WTC11 (cell line): ENCODE data around the gene TMC7.

Experiments
- ATF3 ChIP-seq: sonication (generic); formaldehyde crosslinking; conservative IDR thresholded peaks from 2 replicates; pipeline ENCODE4 v1.8.1; 2022; ENCODE audit warnings: mild to moderate bottlenecking, missing genetic modification reagents
- NFE2L1 ChIP-seq: sonication (generic); formaldehyde crosslinking; IDR thresholded peaks from 2 replicates; pipeline ENCODE4 v1.8.1; 2023; ENCODE audit warnings: missing genetic modification reagents
- ZBTB21 ChIP-seq: sonication (generic); formaldehyde crosslinking; IDR thresholded peaks from 2 replicates; pipeline ENCODE4 v1.8.1; 2023; ENCODE audit warnings: mild to moderate bottlenecking, missing genetic modification reagents, borderline replicate concordance
- TF ChIP-seq, protein P1 (sequence below): fragments of 200-600 bp; IDR thresholded peaks from 2 replicates; pipeline ENCODE4 v1.8.0; 2022; ENCODE audit warnings: antibody characterized with exemption
- TF ChIP-seq, protein P2 (sequence below): sonication (generic); formaldehyde crosslinking; IDR thresholded peaks from 2 replicates; pipeline ENCODE4 v1.8.1; 2023; ENCODE audit warnings: mild to moderate bottlenecking, missing genetic modification reagents, moderate library complexity
- TF ChIP-seq, protein P3 (sequence below): sonication (generic); formaldehyde crosslinking; IDR thresholded peaks from 2 replicates; pipeline ENCODE4 v1.8.1; 2023; ENCODE audit warnings: mild to moderate bottlenecking, missing genetic modification reagents

DNA sequence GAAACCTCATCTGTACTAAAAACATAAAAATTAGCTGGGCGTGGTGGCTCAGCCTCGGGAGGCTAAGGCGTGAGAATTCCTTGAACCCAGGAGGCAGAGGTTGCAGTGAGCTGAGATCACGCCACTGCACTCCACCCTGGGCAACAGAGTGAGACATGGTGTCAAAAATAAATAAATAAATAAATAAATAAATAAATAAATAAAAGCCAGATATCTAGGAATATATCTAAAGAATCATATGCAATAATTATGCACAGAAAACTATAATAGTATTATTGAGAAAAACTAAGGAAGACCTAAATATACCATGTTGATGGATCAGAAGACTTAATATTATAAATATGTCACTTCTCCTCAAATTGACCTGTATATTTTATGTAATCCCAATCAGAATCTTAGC is 37.0 kb downstream of the TMC7 start:
- TF ChIP-seq, protein P1, sequence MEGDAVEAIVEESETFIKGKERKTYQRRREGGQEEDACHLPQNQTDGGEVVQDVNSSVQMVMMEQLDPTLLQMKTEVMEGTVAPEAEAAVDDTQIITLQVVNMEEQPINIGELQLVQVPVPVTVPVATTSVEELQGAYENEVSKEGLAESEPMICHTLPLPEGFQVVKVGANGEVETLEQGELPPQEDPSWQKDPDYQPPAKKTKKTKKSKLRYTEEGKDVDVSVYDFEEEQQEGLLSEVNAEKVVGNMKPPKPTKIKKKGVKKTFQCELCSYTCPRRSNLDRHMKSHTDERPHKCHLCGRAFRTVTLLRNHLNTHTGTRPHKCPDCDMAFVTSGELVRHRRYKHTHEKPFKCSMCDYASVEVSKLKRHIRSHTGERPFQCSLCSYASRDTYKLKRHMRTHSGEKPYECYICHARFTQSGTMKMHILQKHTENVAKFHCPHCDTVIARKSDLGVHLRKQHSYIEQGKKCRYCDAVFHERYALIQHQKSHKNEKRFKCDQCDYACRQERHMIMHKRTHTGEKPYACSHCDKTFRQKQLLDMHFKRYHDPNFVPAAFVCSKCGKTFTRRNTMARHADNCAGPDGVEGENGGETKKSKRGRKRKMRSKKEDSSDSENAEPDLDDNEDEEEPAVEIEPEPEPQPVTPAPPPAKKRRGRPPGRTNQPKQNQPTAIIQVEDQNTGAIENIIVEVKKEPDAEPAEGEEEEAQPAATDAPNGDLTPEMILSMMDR = no peak
- TF ChIP-seq ZBTB21 = no peak
- TF ChIP-seq NFE2L1 (CRISPR knock-in tag) = no peak
- TF ChIP-seq, protein P2, sequence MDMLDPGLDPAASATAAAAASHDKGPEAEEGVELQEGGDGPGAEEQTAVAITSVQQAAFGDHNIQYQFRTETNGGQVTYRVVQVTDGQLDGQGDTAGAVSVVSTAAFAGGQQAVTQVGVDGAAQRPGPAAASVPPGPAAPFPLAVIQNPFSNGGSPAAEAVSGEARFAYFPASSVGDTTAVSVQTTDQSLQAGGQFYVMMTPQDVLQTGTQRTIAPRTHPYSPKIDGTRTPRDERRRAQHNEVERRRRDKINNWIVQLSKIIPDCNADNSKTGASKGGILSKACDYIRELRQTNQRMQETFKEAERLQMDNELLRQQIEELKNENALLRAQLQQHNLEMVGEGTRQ = no peak
- TF ChIP-seq, protein P3, sequence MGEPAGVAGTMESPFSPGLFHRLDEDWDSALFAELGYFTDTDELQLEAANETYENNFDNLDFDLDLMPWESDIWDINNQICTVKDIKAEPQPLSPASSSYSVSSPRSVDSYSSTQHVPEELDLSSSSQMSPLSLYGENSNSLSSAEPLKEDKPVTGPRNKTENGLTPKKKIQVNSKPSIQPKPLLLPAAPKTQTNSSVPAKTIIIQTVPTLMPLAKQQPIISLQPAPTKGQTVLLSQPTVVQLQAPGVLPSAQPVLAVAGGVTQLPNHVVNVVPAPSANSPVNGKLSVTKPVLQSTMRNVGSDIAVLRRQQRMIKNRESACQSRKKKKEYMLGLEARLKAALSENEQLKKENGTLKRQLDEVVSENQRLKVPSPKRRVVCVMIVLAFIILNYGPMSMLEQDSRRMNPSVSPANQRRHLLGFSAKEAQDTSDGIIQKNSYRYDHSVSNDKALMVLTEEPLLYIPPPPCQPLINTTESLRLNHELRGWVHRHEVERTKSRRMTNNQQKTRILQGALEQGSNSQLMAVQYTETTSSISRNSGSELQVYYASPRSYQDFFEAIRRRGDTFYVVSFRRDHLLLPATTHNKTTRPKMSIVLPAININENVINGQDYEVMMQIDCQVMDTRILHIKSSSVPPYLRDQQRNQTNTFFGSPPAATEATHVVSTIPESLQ = no peak
- TF ChIP-seq ATF3 (CRISPR knock-in tag) = no peak
